GM23248 (cell line): Measurements from ENCODE around the gene CACNA1I. TPM values are rescaled to one million over a fixed set of nuclear protein-coding genes. Genes with fewer than 3 reads are reported as not detected.
A peak's percentile ranks its signal among the peaks of the same experiment; 100 is the strongest.

Experiments
- DNase-seq: peaks from one replicate; pipeline ENCODE4 v3.0.0-alpha.2; 2015
- H2AFZ ChIP-seq: fragments of 200-600 bp; sonication (generic); 2 replicates; pipeline ENCODE4 v1.6.1; 2016; ENCODE audit warnings: antibody characterized with exemption
- H3F3A ChIP-seq: fragments of 200-600 bp; sonication (generic); 2 replicates; pipeline ENCODE4 v1.6.1; 2016; ENCODE audit warnings: mild to moderate bottlenecking, antibody characterized with exemption, mixed run types; ENCODE audit not compliant: insufficient read depth
- H3K27ac ChIP-seq: fragments of 200-600 bp; sonication (generic); 2 replicates; pipeline ENCODE4 v1.5.1; 2016; ENCODE audit warnings: mild to moderate bottlenecking
- H3K27me3 ChIP-seq: fragments of 200-600 bp; sonication (generic); replicated peaks from 2 replicates; pipeline ENCODE4 v1.6.1; 2016; ENCODE audit warnings: mild to moderate bottlenecking; ENCODE audit not compliant: insufficient read depth
- H3K36me3 ChIP-seq: fragments of 200-600 bp; sonication (generic); 2 replicates; pipeline ENCODE4 v1.6.1; 2016; ENCODE audit warnings: low read depth, mild to moderate bottlenecking
- H3K4me1 ChIP-seq: fragments of 200-600 bp; sonication (generic); 2 replicates; pipeline ENCODE4 v1.6.1; 2016; ENCODE audit warnings: mild to moderate bottlenecking; ENCODE audit not compliant: insufficient read depth
- H3K4me2 ChIP-seq: fragments of 200-600 bp; sonication (generic); one replicate; pipeline ENCODE4 v1.6.1; 2016; ENCODE audit warnings: mild to moderate bottlenecking; ENCODE audit not compliant: unreplicated experiment
- H3K4me3 ChIP-seq: fragments of 200-600 bp; sonication (generic); 2 replicates; pipeline ENCODE4 v1.5.1; 2016; ENCODE audit warnings: mild to moderate bottlenecking
- H3K79me2 ChIP-seq: fragments of 200-600 bp; sonication (generic); 2 replicates; pipeline ENCODE4 v1.6.1; 2016; ENCODE audit warnings: mild to moderate bottlenecking; ENCODE audit not compliant: insufficient read depth
- H3K9ac ChIP-seq: fragments of 200-600 bp; sonication (generic); 2 replicates; pipeline ENCODE4 v1.6.1; 2016; ENCODE audit warnings: mild to moderate bottlenecking
- H3K9me2 ChIP-seq: fragments of 200-600 bp; sonication (generic); 2 replicates; pipeline ENCODE4 v1.6.1; 2016; ENCODE audit warnings: mixed run types, mild to moderate bottlenecking, moderate library complexity; ENCODE audit not compliant: insufficient read depth
- H3K9me3 ChIP-seq: fragments of 200-600 bp; sonication (generic); one replicate; pipeline ENCODE4 v1.6.1; 2017; ENCODE audit warnings: low read depth
- H4K20me1 ChIP-seq: fragments of 200-600 bp; sonication (generic); 2 replicates; pipeline ENCODE4 v1.6.0; 2016; ENCODE audit not compliant: insufficient read depth
- EZH2 ChIP-seq: fragments of 200-600 bp; sonication (generic); IDR thresholded peaks from 2 replicates; pipeline ENCODE4 v1.6.1; 2018; ENCODE audit warnings: antibody characterized with exemption, mild to moderate bottlenecking; ENCODE audit not compliant: insufficient read depth, poor library complexity, severe bottlenecking
- EZH2phosphoT487 ChIP-seq: fragments of 200-600 bp; sonication (generic); IDR thresholded peaks from 2 replicates; pipeline ENCODE4 v1.6.1; 2018; ENCODE audit warnings: antibody characterized with exemption, moderate library complexity, mild to moderate bottlenecking, low read depth; ENCODE audit not compliant: insufficient read depth
- WGBS, 2 experiments: methylation state at CpG; one replicate each; pipeline ENCODE4 v1.1.6; 2015 to 2017; ENCODE audit warnings: low lambda C conversion rate in 2 of 2, low coverage in 1 of 2; ENCODE audit errors: missing lambda C conversion rate in 2 of 2; 5-methylcytosine and 5-hydroxymethylcytosine counted together
- in situ Hi-C: fragments of 300-500 bp; cut with MboI; formaldehyde crosslinking; loops from 2 replicates; pipeline ENCODE4 v1.15.0; 2020
- polyA plus RNA-seq: library from polyadenylated mRNA; unstranded; fragments of >200 nt; fragmentation: Nextera tagmentation; extraction: Ambion mirVana; gene quantifications from 2 replicates; pipeline ENCODE4 v1.2.1, GENCODE V29; 2016
- total RNA-seq: library from RNA; depleted of rRNA; stranded (reverse); fragments of >200 nt; shearing (Covaris generic); gene quantifications from 2 replicates; pipeline ENCODE4 v1.2.3, GENCODE V29; 2014

The CACNA1I gene
- total and polyA plus RNA-seq, 2 experiments from 2014 or later = not detected

GRCh38 chr22:39722501-39722900 is 151.9 kb downstream of the CACNA1I start:
- WGBS, 2 experiments = 36 to 38% methylated on average over 4 of the region's 4 CpGs

GRCh38 chr22:39723463-39723862 is 152.9 kb downstream of the CACNA1I start:
- no peak overlapping the region for H3K4me3 ChIP-seq
- H3K4me1 ChIP-seq = no peaks in the 10 kb centered on the region
- DNase-seq = no peak
- no peak overlapping the region for H3K27ac ChIP-seq
- 56 to 59% methylated on average over 10 of the region's 10 CpGs for WGBS, 2 experiments
- peaks cover 32% of the 10 kb centered on the region; the same call in 1 of the 2 replicates for H3K27me3 ChIP-seq
- no peak overlapping the region for H3K4me2 ChIP-seq
- in situ Hi-C loops = no loop called here
- no peak for TF ChIP-seq EZH2phosphoT487
- TF ChIP-seq EZH2 = no peak
- no peaks in the 10 kb centered on the region for H4K20me1 ChIP-seq
- no peak overlapping the region for H2AFZ ChIP-seq
- no peaks in the 10 kb centered on the region for H3K36me3 ChIP-seq
- H3K9me2 ChIP-seq = no peaks in the 10 kb centered on the region
- no peak overlapping the region for H3K9ac ChIP-seq
- no peaks in the 10 kb centered on the region for H3K9me3 ChIP-seq
- H3K79me2 ChIP-seq = no peaks in the 10 kb centered on the region
- H3F3A ChIP-seq = no peaks in the 10 kb centered on the region

More at GRCh38 chr22:39722501-39722900, 151.9 kb downstream of the CACNA1I start:
- Histone ChIP-seq H3K4me1 (no peaks in the 10 kb centered on the region), H2AFZ (no peak overlapping the region), H3K79me2 (no peaks in the 10 kb centered on the region), H3K4me2 (no peak overlapping the region), H3K36me3 (no peaks in the 10 kb centered on the region), H4K20me1 (no peaks in the 10 kb centered on the region), H3K9ac (no peak overlapping the region), H3K4me3 (no peak overlapping the region), H3K27ac (no peak overlapping the region), H3F3A (no peaks in the 10 kb centered on the region), H3K27me3 (peaks cover 32% of the 10 kb centered on the region; the same call in 1 of the 2 replicates), H3K9me3 (no peaks in the 10 kb centered on the region), H3K9me2 (no peaks in the 10 kb centered on the region)
- TF ChIP-seq EZH2 = no peak
- TF ChIP-seq EZH2phosphoT487 = no peak
- in situ Hi-C loops = no loop called here
- no peak for DNase-seq

DNA sequence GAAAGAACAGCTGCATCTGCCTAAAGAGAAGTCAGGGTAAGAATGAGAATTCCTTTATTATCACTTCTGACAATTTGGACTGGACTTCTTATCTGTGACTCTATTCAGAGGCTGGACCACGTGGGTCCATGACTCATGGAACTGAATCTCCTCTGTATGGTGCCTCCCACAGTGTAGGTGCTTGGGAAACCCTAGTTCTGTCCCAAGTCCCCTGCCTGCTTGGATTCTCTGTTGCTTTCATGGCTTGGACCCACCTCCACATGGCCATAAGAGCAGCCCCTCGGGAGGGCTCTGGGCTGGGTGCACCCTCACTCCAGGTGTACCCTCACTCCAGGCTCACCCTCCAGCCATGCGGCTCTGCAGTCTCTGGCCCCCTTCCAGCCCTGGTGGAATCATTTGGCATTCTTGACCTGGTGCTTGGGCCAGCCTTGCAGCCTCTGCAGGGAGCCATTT is 153.4 kb downstream of the CACNA1I start:
- Histone ChIP-seq H3K27ac (no peak overlapping the region), H3K4me2 (no peak overlapping the region), H3K79me2 (no peaks in the 10 kb centered on the region), H3F3A (no peaks in the 10 kb centered on the region), H2AFZ (no peak overlapping the region), H3K4me1 (no peaks in the 10 kb centered on the region), H3K36me3 (no peaks in the 10 kb centered on the region), H3K27me3 (peaks cover 32% of the 10 kb centered on the region; the same call in 1 of the 2 replicates), H3K9me2 (no peaks in the 10 kb centered on the region), H3K9ac (no peak overlapping the region), H4K20me1 (no peaks in the 10 kb centered on the region), H3K9me3 (no peaks in the 10 kb centered on the region), H3K4me3 (no peak overlapping the region)
- in situ Hi-C loops = no loop called here
- whole genome bisulfite sequencing, 2 experiments = 17 to 21% methylated on average over 3 of the region's 3 CpGs
- peak; percentile 30 for DNase-seq
- TF ChIP-seq EZH2phosphoT487 = no peak
- no peak for TF ChIP-seq EZH2

GRCh38 chr22:39724390-39724789 is 153.8 kb downstream of the CACNA1I start:
- in situ Hi-C loops = no loop called here
- Histone ChIP-seq H3K9me3 (no peaks in the 10 kb centered on the region), H3K9ac (no peak overlapping the region), H3K27ac (no peak overlapping the region), H3K4me3 (no peak overlapping the region), H3K79me2 (no peaks in the 10 kb centered on the region), H3K4me1 (no peaks in the 10 kb centered on the region), H3K27me3 (peaks cover 32% of the 10 kb centered on the region; the same call in 1 of the 2 replicates), H4K20me1 (no peaks in the 10 kb centered on the region), H2AFZ (no peak overlapping the region), H3F3A (no peaks in the 10 kb centered on the region), H3K9me2 (no peaks in the 10 kb centered on the region), H3K4me2 (no peak overlapping the region), H3K36me3 (no peaks in the 10 kb centered on the region)
- WGBS, 2 experiments = 68% methylated on average over 4 of the region's 4 CpGs
- TF ChIP-seq EZH2phosphoT487 (no peak), EZH2 (no peak)
- no peak for DNase-seq

DNA sequence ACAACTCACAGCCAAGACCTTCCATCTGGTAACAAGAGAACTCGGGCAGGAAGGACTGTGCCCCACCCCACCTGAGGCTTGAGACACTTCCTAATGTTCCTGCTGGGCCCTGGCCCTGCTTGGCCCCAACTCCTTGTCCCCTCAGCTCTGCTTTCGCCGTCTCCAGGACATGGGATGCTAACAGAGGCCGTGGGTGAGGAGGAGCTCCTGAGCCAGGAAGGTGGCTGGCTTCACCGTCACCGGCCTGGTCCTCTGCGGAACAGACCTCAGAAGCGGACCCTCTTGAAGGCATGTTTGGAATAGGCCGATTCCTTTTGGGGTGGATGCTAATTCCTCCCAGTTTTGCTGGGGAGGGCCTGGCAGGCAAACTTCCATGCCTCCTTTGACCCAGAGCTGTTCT is 154.3 kb downstream of the CACNA1I start:
- H4K20me1 ChIP-seq = no peaks in the 10 kb centered on the region
- 59 to 66% methylated on average over 9 of the region's 9 CpGs for WGBS, 2 experiments
- H3K27me3 ChIP-seq = peaks cover 31% of the 10 kb centered on the region; the same call in 1 of the 2 replicates
- no peak for DNase-seq
- H3K9ac ChIP-seq = no peak overlapping the region
- no peak overlapping the region for H3K4me3 ChIP-seq
- H3K79me2 ChIP-seq = no peaks in the 10 kb centered on the region
- no peak overlapping the region for H3K27ac ChIP-seq
- in situ Hi-C loops = no loop called here
- no peak overlapping the region for H3K4me2 ChIP-seq
- H3K36me3 ChIP-seq = no peaks in the 10 kb centered on the region
- TF ChIP-seq EZH2phosphoT487 (no peak), EZH2 (no peak)
- H3K9me2 ChIP-seq = no peaks in the 10 kb centered on the region
- H3F3A ChIP-seq = no peaks in the 10 kb centered on the region
- no peaks in the 10 kb centered on the region for H3K9me3 ChIP-seq
- no peak overlapping the region for H2AFZ ChIP-seq
- H3K4me1 ChIP-seq = no peaks in the 10 kb centered on the region
